Measurements from ENCODE around the gene GAGE10. TPM values are rescaled to one million over a fixed set of nuclear protein-coding genes. Genes with fewer than 3 reads are reported as not detected.

GAGE10 gene
- total and polyA plus RNA-seq, 9 of the 15 experiments (the other 6 are each of a cell fraction or from before 2014, with no cell fraction given) = 0.80 to 3.1 (median 0.96) TPM; not detected in 4

DNA sequence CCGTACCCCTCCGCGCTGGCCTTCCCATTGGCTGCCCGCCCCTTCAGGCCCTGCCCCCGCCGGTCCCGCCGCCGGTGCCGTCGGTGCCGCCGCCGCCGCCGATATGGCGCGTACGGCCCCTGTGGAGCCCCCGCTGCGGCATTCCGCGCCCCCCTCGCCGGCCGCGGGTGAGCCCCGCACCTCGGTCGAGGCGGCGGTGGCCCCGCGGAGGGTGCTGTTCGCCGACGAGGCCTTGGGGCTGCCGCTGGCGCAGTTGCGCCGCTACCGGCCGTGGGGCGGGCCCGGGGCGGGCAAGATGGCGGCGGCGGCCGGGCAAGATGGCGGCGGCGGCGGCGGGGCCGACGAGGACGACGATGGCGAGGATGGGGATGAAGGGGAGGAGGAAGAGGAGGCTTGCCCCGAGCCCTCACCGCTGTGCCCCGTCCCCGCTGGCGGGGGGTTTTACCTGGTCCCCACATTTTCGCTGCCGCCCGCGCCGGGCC, 33.6 kb upstream of the GAGE10 start, which contains the start of gene PPP1R3F (continued):
- TF ChIP-seq, protein P1, sequence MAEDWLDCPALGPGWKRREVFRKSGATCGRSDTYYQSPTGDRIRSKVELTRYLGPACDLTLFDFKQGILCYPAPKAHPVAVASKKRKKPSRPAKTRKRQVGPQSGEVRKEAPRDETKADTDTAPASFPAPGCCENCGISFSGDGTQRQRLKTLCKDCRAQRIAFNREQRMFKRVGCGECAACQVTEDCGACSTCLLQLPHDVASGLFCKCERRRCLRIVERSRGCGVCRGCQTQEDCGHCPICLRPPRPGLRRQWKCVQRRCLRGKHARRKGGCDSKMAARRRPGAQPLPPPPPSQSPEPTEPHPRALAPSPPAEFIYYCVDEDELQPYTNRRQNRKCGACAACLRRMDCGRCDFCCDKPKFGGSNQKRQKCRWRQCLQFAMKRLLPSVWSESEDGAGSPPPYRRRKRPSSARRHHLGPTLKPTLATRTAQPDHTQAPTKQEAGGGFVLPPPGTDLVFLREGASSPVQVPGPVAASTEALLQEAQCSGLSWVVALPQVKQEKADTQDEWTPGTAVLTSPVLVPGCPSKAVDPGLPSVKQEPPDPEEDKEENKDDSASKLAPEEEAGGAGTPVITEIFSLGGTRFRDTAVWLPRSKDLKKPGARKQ (CRISPR knock-in tag; IDR thresholded peaks at IDR 0.05) = no peak
- TF ChIP-seq POLR2AphosphoS2 (IDR thresholded peaks at IDR 0.05; ENCODE audit: low read length) = no peak
- peak; percentile 16 for TF ChIP-seq KDM5B (IDR thresholded peaks at IDR 0.05; ENCODE audit: insufficient replicate concordance, low read depth, low read length)
- no peak for TF ChIP-seq HNRNPLL (IDR thresholded peaks at IDR 0.05; ENCODE audit: low read depth, low read length, poor library complexity, severe bottlenecking)
- TF ChIP-seq ZNF699 (CRISPR knock-in tag; IDR thresholded peaks at IDR 0.05; ENCODE audit: insufficient replicate concordance) = no peak
- no peak for TF ChIP-seq ZFPM2 (CRISPR knock-in tag; IDR thresholded peaks at IDR 0.05)
- TF ChIP-seq FOXM1 (IDR thresholded peaks at IDR 0.05; ENCODE audit: low read depth) = no peak
- TF ChIP-seq FOXM1 (CRISPR knock-in tag; IDR thresholded peaks at IDR 0.05; ENCODE audit: low read depth) = no peak
- no peak for TF ChIP-seq NR3C1 (CRISPR knock-in tag; IDR thresholded peaks at IDR 0.05)
- TF ChIP-seq PTBP1 (IDR thresholded peaks at IDR 0.05; ENCODE audit: low read depth, low read length) = no peak
- no peak for TF ChIP-seq NBN (IDR thresholded peaks at IDR 0.05; ENCODE audit: low read depth)
- TF ChIP-seq, protein P2, sequence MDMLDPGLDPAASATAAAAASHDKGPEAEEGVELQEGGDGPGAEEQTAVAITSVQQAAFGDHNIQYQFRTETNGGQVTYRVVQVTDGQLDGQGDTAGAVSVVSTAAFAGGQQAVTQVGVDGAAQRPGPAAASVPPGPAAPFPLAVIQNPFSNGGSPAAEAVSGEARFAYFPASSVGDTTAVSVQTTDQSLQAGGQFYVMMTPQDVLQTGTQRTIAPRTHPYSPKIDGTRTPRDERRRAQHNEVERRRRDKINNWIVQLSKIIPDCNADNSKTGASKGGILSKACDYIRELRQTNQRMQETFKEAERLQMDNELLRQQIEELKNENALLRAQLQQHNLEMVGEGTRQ (CRISPR knock-in tag; IDR thresholded peaks at IDR 0.05) = no peak
- no peak for TF ChIP-seq TAL1 (IDR thresholded peaks at IDR 0.05)
- no peak for TF ChIP-seq NR2C2 (CRISPR knock-in tag; IDR thresholded peaks at IDR 0.05)
- peak; percentile 19; the same call in 1 of the 2 replicates for TF ChIP-seq NR2C2 (tag; IDR thresholded peaks at IDR 0.05)
- TF ChIP-seq RBFOX2 (IDR thresholded peaks at IDR 0.05; ENCODE audit: low read depth, low read length) = peak; percentile 65; the same call in 1 of the 2 replicates
- no peak for TF ChIP-seq ZBED1 (IDR thresholded peaks at IDR 0.05)
- peak; percentile 65 to 93 (median 91) for TF ChIP-seq YY1 (IDR thresholded peaks at IDR 0.05; ENCODE audit: borderline replicate concordance in 1 of 3, control insufficient read depth in 1 of 3, extremely low read depth in 1 of 3, insufficient read depth in 3 of 3, insufficient read length in 1 of 3, insufficient replicate concordance in 2 of 3, low read depth in 1 of 3, low read length in 2 of 3)
- no peak for TF ChIP-seq ZNF431 (CRISPR knock-in tag; IDR thresholded peaks at IDR 0.05)
- no peak for TF ChIP-seq ZNF316 (IDR thresholded peaks at IDR 0.05)
- no peak for TF ChIP-seq CHD4 (IDR thresholded peaks at IDR 0.05; ENCODE audit: insufficient read depth, insufficient replicate concordance, low read depth, low read length, poor library complexity, severe bottlenecking)
- TF ChIP-seq XRCC5 (IDR thresholded peaks at IDR 0.05; ENCODE audit: low read depth, low read length) = no peak
- TF ChIP-seq BCL6 (CRISPR knock-in tag; IDR thresholded peaks at IDR 0.05) = no peak
- TF ChIP-seq, protein P3, sequence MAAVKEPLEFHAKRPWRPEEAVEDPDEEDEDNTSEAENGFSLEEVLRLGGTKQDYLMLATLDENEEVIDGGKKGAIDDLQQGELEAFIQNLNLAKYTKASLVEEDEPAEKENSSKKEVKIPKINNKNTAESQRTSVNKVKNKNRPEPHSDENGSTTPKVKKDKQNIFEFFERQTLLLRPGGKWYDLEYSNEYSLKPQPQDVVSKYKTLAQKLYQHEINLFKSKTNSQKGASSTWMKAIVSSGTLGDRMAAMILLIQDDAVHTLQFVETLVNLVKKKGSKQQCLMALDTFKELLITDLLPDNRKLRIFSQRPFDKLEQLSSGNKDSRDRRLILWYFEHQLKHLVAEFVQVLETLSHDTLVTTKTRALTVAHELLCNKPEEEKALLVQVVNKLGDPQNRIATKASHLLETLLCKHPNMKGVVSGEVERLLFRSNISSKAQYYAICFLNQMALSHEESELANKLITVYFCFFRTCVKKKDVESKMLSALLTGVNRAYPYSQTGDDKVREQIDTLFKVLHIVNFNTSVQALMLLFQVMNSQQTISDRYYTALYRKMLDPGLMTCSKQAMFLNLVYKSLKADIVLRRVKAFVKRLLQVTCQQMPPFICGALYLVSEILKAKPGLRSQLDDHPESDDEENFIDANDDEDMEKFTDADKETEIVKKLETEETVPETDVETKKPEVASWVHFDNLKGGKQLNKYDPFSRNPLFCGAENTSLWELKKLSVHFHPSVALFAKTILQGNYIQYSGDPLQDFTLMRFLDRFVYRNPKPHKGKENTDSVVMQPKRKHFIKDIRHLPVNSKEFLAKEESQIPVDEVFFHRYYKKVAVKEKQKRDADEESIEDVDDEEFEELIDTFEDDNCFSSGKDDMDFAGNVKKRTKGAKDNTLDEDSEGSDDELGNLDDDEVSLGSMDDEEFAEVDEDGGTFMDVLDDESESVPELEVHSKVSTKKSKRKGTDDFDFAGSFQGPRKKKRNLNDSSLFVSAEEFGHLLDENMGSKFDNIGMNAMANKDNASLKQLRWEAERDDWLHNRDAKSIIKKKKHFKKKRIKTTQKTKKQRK (IDR thresholded peaks at IDR 0.05; ENCODE audit: borderline replicate concordance, low read depth, low read length) = no peak
- no peak for TF ChIP-seq ZNF696 (CRISPR knock-in tag; conservative IDR thresholded peaks at IDR 0.05)
